ENCODE data around the gene CLCNKB. TPM values are rescaled to one million over a fixed set of nuclear protein-coding genes. Genes with fewer than 3 reads are reported as not detected.
"Not testable (repeated sequence)": the region's sequence is repeated elsewhere in the genome, so short reads cannot be mapped to it uniquely, and the experiment has no call there.

Gene CLCNKB
- total RNA-seq, 1 donor: not detected

DNA sequence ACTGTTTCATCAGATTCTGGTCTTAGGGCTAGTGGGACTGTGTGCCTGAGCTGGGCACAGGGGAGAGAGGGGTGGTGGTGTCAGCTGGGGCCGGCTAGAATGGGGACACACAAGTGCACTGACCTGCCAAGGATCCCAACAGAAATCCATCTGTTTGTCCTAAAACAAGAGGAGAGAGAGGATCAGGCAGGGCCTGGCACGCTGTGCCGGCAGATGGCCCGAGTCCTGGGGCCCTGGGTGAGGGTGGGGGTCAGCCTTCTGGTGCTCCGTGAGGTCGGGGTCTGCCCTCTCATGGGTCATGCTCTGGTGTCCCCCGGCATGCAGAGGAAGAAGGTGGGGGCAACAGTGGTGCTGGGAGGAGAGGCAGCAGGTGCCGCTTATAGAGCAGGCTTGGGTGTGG lies 3.7 kb upstream of the CLCNKB start:
- H3K4me1 ChIP-seq (ENCODE audit: insufficient read depth, low read length); H3K9me3 ChIP-seq (ENCODE audit: low read depth, low read length); H3K4me3 ChIP-seq (ENCODE audit: low read length); H3K27me3 ChIP-seq (ENCODE audit: insufficient read depth, low read length): not testable (repeated sequence)

DNA sequence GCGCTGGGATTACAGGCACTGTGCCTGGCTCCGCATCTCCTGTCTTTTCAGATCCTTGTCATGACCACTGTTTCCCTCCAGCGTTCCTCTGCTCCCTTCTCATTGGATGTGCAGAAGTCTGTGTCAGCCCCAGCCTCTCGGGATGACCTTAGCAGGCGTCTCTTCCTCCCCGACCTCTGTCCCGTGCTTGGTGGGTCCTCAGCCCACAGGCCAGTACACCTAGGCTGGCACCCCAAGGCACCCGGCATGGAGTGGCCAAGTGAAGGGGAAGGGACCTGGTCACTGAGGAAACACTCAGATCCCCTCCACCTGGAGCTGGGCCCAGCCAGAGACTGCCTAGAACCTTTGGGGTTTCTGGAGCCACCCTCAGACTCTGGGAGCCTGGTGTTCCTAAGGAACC lies 2.4 kb upstream of the CLCNKB start:
- Histone ChIP-seq H3K4me1 (ENCODE audit: insufficient read depth, low read length) (no peaks in the 10 kb centered on the region), H3K9me3 (ENCODE audit: low read depth, low read length) (no peaks in the 10 kb centered on the region), H3K4me3 (ENCODE audit: low read length) (no peak overlapping the region), H3K27me3 (ENCODE audit: insufficient read depth, low read length) (no peaks in the 10 kb centered on the region)

DNA sequence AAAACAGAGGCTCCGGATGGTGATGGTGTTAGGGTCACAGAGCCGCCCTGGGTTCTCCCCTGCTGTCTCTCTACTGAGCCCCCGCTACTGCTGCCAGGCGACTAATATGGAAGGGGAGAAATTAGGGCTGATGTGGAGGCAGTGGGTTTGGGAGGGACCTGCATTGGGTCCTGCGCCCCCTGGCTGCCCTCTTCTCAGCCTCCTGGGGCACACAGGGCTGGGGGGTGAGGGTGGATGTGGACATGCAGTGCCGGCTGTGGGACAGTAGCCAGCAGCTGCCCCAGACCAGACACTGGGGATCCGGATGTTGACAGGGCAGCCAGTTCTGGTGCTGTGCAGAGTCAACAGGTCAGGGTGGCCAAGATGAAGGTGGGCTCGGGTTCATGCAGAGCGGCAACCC lies 1.5 kb upstream of the CLCNKB start:
- H3K4me1 ChIP-seq (ENCODE audit: insufficient read depth, low read length): no peaks in the 10 kb centered on the region
- H3K9me3 ChIP-seq (ENCODE audit: low read depth, low read length): no peaks in the 10 kb centered on the region
- H3K27me3 ChIP-seq (ENCODE audit: insufficient read depth, low read length): no peaks in the 10 kb centered on the region
- H3K4me3 ChIP-seq (ENCODE audit: low read length): no peak overlapping the region

DNA sequence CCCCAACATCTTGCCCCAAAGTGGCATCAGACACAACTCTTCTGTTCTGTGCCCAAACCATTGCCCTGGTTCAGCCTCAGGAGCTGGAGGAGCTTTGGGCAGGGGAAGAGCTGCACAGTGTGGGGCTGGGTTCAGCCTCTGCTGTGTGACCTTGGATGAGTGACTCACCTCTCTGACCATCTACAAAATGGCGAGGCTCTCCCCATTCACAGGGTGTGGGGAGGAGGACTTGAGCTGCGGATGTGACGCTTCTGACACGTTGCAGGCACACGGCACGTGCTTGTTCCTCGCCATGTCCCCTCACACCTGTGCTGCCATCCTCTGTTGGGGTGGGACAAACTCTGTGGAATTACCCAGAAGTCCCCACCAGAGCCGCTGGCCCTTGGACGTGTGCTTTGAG lies 928 bp upstream of the CLCNKB start:
- not testable (repeated sequence) for H3K9me3 ChIP-seq (ENCODE audit: low read depth, low read length); H3K4me3 ChIP-seq (ENCODE audit: low read length); H3K27me3 ChIP-seq (ENCODE audit: insufficient read depth, low read length); H3K4me1 ChIP-seq (ENCODE audit: insufficient read depth, low read length)

DNA sequence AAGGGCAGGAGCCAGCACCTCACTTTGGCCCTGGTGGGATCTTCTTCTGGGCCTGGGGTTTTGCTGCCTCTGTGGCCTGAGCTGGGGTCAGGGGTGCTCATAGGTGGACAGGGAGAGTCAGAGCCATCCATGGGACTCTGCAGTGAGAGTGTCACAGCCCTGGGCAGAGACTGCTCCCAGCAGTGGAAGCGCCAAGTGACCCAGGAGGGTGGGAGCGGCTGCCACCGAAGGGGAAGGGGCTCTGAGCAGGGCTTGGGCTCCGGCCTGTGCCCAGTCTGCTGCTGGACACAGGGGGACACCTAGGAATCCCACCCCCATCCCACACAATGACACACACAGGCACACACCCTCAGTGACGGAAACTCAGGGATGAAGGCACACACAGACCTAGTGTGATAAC lies 368 bp downstream of the CLCNKB start:
- peaks cover 5% of the 10 kb centered on the region for H3K4me1 ChIP-seq (ENCODE audit: insufficient read depth, low read length)
- no peaks in the 10 kb centered on the region for H3K27me3 ChIP-seq (ENCODE audit: insufficient read depth, low read length)
- H3K4me3 ChIP-seq (ENCODE audit: low read length): no peak overlapping the region
- H3K9me3 ChIP-seq (ENCODE audit: low read depth, low read length): no peaks in the 10 kb centered on the region

DNA sequence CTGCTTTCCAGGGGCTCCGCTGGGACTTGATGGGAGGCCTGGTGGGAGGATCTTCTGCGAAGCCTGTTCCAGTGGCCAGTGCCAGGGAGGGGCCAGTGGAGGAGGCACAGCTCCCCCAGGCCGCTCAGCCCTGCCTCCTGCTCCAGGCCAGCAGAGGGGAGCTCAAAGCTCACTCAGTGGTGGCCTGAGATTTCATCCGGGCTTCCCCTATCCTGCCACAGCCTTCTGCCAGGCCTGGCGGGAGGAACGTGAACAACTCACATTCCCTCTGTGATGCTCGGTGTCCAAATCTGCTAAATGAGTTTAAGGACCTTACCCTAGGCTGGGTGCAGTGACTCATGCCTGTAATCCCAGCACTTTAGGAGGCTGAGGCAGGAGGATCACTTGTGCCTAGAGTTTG lies 3.3 kb downstream of the CLCNKB start:
- no peaks in the 10 kb centered on the region for H3K9me3 ChIP-seq (ENCODE audit: low read depth, low read length)
- no peak overlapping the region for H3K4me3 ChIP-seq (ENCODE audit: low read length)
- H3K4me1 ChIP-seq (ENCODE audit: insufficient read depth, low read length): peaks cover 5% of the 10 kb centered on the region
- no peaks in the 10 kb centered on the region for H3K27me3 ChIP-seq (ENCODE audit: insufficient read depth, low read length)

DNA sequence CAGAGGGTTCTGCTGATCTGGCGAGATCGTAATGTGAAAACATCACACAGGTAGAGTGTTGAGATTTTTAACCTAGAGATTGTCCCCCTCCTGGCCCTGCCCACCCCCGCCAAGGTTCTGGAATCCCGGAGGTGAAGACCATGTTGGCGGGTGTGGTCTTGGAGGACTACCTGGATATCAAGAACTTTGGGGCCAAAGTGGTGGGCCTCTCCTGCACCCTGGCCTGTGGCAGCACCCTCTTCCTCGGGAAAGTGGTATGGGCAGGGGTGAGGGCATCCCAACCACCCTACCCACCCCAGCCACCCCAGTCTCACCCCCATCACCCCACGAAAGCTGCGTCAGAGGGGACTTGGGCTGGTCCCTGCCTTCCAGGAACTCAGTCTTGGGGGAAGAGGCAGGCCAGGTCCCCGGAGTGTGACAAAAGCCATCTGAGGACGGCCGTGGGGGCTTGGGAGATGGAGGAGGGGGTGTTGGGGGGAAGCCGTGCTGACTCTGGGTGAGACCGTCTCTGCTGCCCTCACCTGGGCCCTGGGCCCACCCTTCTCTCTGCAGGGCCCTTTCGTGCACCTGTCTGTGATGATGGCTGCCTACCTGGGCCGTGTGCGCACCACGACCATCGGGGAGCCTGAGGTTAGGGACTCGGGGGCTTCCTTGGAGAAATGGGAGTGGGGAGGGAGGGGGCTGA lies 4.4 kb downstream of the CLCNKB start:
- Histone ChIP-seq H3K27me3 (ENCODE audit: insufficient read depth, low read length) (no peaks in the 10 kb centered on the region), H3K4me3 (ENCODE audit: low read length) (no peak overlapping the region), H3K9me3 (ENCODE audit: low read depth, low read length) (no peaks in the 10 kb centered on the region), H3K4me1 (ENCODE audit: insufficient read depth, low read length) (peaks cover 5% of the 10 kb centered on the region)

DNA sequence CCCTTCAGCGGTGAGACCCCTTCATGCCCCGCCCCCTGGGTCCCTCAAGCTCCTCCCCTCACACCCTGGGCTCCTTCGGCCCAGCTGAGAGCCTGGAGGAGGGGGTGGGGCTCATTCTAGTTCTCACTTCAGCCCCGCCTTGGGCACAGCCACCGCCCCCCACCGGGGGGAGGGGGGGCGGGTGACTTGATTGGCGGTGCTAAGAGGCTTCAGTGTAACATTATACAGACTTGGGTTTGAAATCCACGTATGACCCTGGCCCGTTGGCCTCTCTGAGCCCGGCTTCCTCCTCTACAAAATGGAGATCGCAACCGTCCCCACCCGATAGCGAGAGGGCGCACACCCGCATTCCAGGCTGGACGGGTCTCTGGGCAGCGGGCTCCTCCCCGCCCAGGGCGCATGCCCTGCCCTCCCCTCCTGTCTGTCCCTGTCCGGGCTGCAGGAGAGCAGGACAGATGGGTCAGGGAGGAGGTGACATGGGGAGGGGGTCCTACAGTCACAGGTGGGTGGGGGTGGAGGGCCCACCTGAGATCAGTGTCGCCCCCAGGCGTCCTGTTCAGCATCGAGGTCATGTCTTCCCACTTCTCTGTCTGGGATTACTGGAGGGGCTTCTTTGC lies 5.1 kb downstream of the CLCNKB start:
- Histone ChIP-seq H3K27me3 (ENCODE audit: insufficient read depth, low read length) (no peaks in the 10 kb centered on the region), H3K4me3 (ENCODE audit: low read length) (no peak overlapping the region), H3K9me3 (ENCODE audit: low read depth, low read length) (no peaks in the 10 kb centered on the region), H3K4me1 (ENCODE audit: insufficient read depth, low read length) (peaks cover 5% of the 10 kb centered on the region)

DNA sequence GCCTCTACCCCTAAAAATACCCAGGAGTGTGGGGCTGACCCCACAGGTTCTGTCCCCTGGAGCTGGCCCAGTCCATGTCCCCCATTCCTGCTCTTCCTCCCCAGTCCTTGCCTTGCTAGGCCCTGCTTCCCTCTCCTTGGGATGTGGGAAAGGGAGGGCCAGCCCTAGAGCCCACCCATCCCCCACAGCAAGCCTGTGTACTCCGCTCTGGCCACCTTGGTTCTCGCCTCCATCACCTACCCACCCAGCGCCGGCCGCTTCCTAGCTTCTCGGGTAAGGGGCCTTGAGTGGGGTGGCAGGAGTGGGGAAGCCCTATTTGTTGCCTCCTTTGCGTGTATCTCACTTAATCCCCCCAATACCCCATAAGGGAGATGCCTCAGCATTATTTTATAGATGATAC lies 6.7 kb downstream of the CLCNKB start:
- Histone ChIP-seq H3K9me3 (ENCODE audit: low read depth, low read length) (no peaks in the 10 kb centered on the region), H3K4me1 (ENCODE audit: insufficient read depth, low read length) (peaks cover 5% of the 10 kb centered on the region), H3K4me3 (ENCODE audit: low read length) (no peak overlapping the region), H3K27me3 (ENCODE audit: insufficient read depth, low read length) (no peaks in the 10 kb centered on the region)

DNA sequence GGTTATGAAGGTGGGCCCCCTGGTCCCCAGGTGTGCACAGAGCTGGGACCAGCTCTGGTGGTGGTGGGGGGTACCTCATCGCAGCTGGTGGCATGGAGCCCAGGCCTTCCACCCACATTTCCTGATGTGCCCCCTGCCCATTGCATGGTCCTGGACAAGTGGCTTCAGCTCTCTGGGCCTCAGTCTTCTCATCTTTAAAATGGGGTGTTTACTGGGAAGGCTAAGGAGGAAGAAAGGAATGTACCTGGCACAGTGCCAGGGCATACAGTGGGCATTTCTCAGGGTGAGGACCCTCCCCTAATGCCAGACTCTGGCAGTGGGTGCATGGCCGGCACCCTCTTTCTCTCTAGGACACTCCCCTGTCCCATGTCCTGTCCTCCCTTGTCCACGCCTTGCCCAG lies 7.5 kb downstream of the CLCNKB start:
- H3K4me3 ChIP-seq (ENCODE audit: low read length): no peak overlapping the region
- no peaks in the 10 kb centered on the region for H3K27me3 ChIP-seq (ENCODE audit: insufficient read depth, low read length)
- peaks cover 8% of the 10 kb centered on the region for H3K4me1 ChIP-seq (ENCODE audit: insufficient read depth, low read length)
- H3K9me3 ChIP-seq (ENCODE audit: low read depth, low read length): no peaks in the 10 kb centered on the region

DNA sequence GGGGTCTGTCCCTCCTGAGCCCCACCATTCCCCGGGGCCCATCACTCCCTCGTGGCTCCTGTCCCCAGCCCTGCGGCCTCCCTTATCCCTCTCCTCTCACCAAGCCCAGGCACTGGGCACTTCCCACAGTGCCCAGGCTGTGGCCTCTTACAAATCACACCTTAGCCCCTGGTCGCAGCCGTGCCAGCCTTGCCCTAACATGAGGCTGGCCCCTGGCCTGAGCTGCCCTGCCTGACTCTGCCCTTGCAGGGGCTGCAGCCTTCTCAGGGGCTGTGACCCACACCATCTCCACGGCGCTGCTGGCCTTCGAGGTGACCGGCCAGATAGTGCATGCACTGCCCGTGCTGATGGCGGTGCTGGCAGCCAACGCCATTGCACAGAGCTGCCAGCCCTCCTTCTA lies 8.4 kb downstream of the CLCNKB start:
- H3K4me1 ChIP-seq (ENCODE audit: insufficient read depth, low read length); H3K27me3 ChIP-seq (ENCODE audit: insufficient read depth, low read length); H3K9me3 ChIP-seq (ENCODE audit: low read depth, low read length); H3K4me3 ChIP-seq (ENCODE audit: low read length): not testable (repeated sequence)

DNA sequence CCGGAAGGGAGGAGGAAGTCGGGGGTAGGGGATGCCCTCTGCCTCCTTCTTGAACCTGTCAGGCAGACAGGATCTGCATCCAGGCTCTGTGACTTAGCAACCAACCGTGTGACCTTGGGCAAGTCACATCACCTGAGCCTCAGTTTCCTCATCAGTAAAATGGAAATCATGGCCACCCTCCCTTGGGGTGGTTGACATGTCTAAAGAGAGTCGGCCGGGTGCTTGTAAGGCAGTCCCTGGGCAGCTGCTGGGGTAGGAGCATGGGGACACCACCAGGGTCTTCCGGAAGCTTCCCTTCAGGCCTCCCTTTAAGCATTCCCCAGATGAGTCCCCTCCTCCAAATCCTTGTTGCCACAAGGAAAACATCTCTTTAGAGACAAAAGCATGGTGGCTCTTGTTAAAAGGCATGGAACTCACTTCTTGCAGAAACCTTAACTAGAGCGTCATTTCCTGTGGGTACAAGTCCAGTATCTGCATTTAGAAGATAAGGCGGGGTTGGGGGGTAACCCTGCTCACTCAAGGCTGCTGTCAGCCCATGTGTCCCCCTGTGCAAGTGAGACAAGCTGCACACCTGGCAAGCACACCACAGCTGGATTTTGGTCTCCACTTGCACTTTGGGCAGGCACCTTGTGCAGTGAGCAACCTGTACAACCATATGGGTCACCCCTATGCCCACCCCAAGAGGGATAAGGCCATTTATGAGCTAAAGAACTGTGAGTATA lies 10.4 kb downstream of the CLCNKB start:
- Histone ChIP-seq H3K27me3 (ENCODE audit: insufficient read depth, low read length) (no peaks in the 10 kb centered on the region), H3K4me3 (ENCODE audit: low read length) (no peak overlapping the region)

DNA sequence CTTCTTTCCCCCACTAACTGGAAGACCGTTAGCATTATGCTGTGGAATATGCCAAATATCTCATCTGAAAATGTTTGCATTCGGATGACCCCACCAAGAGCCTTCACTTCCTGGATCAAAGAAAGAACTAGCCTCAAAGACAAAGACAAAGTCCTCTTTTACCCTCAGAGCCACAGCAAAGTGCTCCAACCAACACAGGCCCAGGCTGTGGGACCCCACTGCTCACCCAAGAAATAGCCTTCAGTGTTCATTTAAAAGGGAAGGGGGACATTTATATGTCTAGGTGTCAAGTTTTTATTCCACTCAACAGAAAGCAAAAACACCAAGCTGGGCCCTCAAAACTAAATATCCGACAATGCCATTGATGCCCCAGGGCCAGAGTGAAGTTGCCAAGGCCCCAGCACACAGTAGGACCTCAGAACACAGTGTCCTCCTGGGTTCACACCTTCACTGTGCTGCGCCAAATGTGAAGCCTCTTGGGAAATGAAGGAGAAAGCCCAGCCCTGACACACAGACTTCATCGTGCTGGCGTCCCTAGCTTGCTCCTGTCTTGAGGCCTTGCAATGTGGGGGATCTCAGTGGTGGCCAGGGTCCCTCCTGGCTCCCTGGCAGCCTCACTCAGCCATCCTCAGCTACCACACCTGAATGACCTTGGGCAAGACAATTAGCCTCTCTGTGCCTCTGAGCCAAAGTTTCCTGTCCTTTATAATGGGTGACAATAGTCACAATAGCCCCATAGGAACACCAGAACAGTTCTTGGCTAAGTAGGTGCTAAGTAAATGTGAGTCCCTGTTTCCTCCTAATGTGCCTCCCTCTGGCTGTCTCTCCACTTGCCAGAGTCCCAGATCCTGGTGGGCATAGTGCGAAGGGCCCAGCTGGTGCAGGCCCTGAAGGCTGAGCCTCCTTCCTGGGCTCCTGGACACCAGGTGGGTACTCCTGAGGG lies 11.3 kb downstream of the CLCNKB start:
- Histone ChIP-seq H3K27me3 (ENCODE audit: insufficient read depth, low read length) (no peaks in the 10 kb centered on the region), H3K9me3 (ENCODE audit: low read depth, low read length) (no peaks in the 10 kb centered on the region), H3K4me1 (ENCODE audit: insufficient read depth, low read length) (peaks cover 3% of the 10 kb centered on the region), H3K4me3 (ENCODE audit: low read length) (no peak overlapping the region)

More for the DNA sequence above, 10.4 kb downstream of the CLCNKB start:
- peaks cover 3% of the 10 kb centered on the region for H3K4me1 ChIP-seq (ENCODE audit: insufficient read depth, low read length)
- H3K9me3 ChIP-seq (ENCODE audit: low read depth, low read length): no peaks in the 10 kb centered on the region

DNA sequence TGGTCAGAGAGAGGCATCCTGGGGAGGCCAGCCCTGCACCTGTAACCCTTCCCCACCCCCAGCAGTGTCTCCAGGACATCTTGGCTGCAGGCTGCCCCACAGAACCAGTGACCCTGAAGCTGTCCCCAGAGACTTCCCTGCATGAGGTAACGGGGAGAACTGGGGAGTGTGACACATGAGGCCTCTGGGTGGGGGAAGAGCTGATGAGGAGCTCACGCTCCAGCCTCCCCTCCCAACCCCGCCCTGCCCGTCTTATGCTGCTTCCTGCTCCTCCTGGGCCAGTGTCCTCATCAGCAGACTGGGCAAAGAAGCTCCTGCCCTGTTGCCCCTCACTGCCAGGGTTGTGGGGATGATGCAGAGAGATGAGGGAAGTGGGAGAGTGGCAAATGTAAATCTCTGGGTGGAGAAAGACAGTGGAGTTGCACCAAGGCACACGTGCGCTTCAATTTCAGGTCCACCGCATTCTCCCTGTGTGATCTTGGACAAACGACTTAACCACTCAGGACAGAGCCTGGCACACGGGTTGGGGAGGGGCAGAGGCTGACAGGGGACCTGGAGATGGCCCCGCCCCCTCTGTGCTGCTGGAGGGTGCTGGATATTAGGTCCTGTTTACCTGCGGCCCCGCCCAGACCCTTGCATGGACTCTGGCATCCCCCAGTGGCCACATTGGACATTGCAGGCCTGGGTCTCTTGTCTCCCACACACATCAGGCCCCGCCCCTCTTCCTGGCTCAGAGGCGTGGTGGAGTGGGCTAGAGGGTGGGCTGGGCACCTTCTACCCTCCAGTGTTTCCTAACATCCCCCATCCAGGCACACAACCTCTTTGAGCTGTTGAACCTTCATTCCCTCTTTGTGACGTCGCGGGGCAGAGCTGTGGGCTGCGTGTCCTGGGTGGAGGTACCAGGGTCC lies 12.3 kb downstream of the CLCNKB start:
- Histone ChIP-seq H3K27me3 (ENCODE audit: insufficient read depth, low read length) (no peaks in the 10 kb centered on the region), H3K9me3 (ENCODE audit: low read depth, low read length) (no peaks in the 10 kb centered on the region), H3K4me1 (ENCODE audit: insufficient read depth, low read length) (peaks cover 3% of the 10 kb centered on the region), H3K4me3 (ENCODE audit: low read length) (no peak overlapping the region)

Measured in mononuclear cell (primary cell).